Measurements from ENCODE around the gene PGC. TPM values are rescaled to one million over a fixed set of nuclear protein-coding genes. Genes with fewer than 3 reads are reported as not detected.

PGC gene
- total and polyA plus RNA-seq, 10 donors: 0.26 to 0.74 (median 0.48) TPM; not detected in 7

GRCh38 chr6:41786451-41787218, 39.4 kb upstream of the PGC start:
- 0 to 4% (median 1%) methylated on average over 9 to 58 of the region's 58 CpGs for WGBS, 5 donors
- peaks cover 26 to 77% (median 53%) of the 10 kb centered on the region in 6 donors for H3K4me1 ChIP-seq
- intact Hi-C loops (cut with DNase I; ENCODE audit: low total_unique reads): no loop called here

GRCh38 chr6:41785689-41786450, 38.7 kb upstream of the PGC start:
- 27 to 43% (median 32%) methylated on average over 22 to 29 of the region's 29 CpGs for WGBS, 5 donors
- Histone ChIP-seq H3K4me3 (peak overlapping the region; percentile 79 to 93 (median 90)), H3K9me3 (no peaks in the 10 kb centered on the region), H3K27ac (peak overlapping the region in 7 of 8 donors; percentile 89 to 98 (median 94)), H3K4me1 (peaks cover 26 to 85% (median 59%) of the 10 kb centered on the region in 6 donors), H3K36me3 (peaks cover 0 to 44% (median 19%) of the 10 kb centered on the region in 6 donors), H3K27me3 (replicated peaks in 1 of 7) (peaks cover 0 to 4% (median 0%) of the 10 kb centered on the region in 7 donors)
- intact Hi-C loops (cut with DNase I; ENCODE audit: low total_unique reads): no loop called here
- DNase-seq: no peak
- TF ChIP-seq CTCF (IDR thresholded peaks at IDR 0.05 in 8 of 11, conservative IDR thresholded peaks at IDR 0.05 in 3 of 11): no peak
- TF ChIP-seq POLR2A (IDR thresholded peaks at IDR 0.05): no peak
- TF ChIP-seq POLR2AphosphoS5 (IDR thresholded peaks at IDR 0.05): no peak

More at GRCh38 chr6:41786451-41787218, 39.4 kb upstream of the PGC start:
- peak overlapping the region; percentile 89 to 98 (median 94) for H3K27ac ChIP-seq
- DNase-seq: peak; percentile 99
- H3K9me3 ChIP-seq: no peaks in the 10 kb centered on the region
- TF ChIP-seq POLR2AphosphoS5 (IDR thresholded peaks at IDR 0.05) (peak; percentile 67 to 84 (median 78)), CTCF (IDR thresholded peaks at IDR 0.05 in 8 of 11, conservative IDR thresholded peaks at IDR 0.05 in 3 of 11) (peak; percentile 65 to 98 (median 93)), POLR2A (IDR thresholded peaks at IDR 0.05) (no peak)
- peak overlapping the region; percentile 79 to 93 (median 90) for H3K4me3 ChIP-seq
- peaks cover 0 to 51% (median 27%) of the 10 kb centered on the region in 6 donors for H3K36me3 ChIP-seq
- no peaks in the 10 kb centered on the region for H3K27me3 ChIP-seq (replicated peaks in 1 of 7)

- TF ChIP-seq POLR2AphosphoS5 (IDR thresholded peaks at IDR 0.05) (peak in 2 of 3 donors; percentile 5 to 8), CTCF (IDR thresholded peaks at IDR 0.05 in 8 of 11, conservative IDR thresholded peaks at IDR 0.05 in 3 of 11) (no peak)
- 77 to 90% (median 83%) methylated on average over 11 of the region's 11 CpGs for WGBS, 5 donors
- intact Hi-C loops (cut with DNase I; ENCODE audit: low total_unique reads): no loop called here
- H3K27ac ChIP-seq: peak overlapping the region in 5 of 8 donors; percentile 92 to 98 (median 95)
- H3K4me3 ChIP-seq: peak overlapping the region in 2 of 8 donors; percentile 79 to 91
- no peaks in the 10 kb centered on the region for H3K9me3 ChIP-seq
- H3K36me3 ChIP-seq: peaks cover 0 to 37% (median 14%) of the 10 kb centered on the region in 6 donors
- peaks cover 26 to 90% (median 61%) of the 10 kb centered on the region in 6 donors for H3K4me1 ChIP-seq
- H3K27me3 ChIP-seq (replicated peaks in 1 of 7): peaks cover 0 to 7% (median 0%) of the 10 kb centered on the region in 7 donors
- DNase-seq: peak; percentile 80
These were observed 38.1 kb upstream of the PGC start for GRCh38 chr6:41785254-41785653.
